WERI-Rb-1 (cell line): ENCODE results near the gene BUD31.
A peak's percentile ranks its signal among the peaks of the same experiment; 100 is the strongest.

Source experiments
- DNase-seq: peaks from one replicate; pipeline ENCODE4 v3.0.0-alpha.2; 2020
- H3K27ac ChIP-seq: fragments of 250-450 bp; sonication (Bioruptor Pico); 2 replicates; pipeline ENCODE4 v1.5.1; 2020; ENCODE audit warnings: mild to moderate bottlenecking, moderate library complexity
- H3K27me3 ChIP-seq: fragments of 250-450 bp; sonication (Bioruptor Pico); 2 replicates; pipeline ENCODE4 v1.5.1; 2021; ENCODE audit warnings: mild to moderate bottlenecking, low read depth, moderate library complexity; ENCODE audit not compliant: insufficient read depth, severe bottlenecking
- H3K36me3 ChIP-seq: fragments of 250-450 bp; sonication (Bioruptor Pico); 2 replicates; pipeline ENCODE4 v1.5.1; 2020; ENCODE audit warnings: mild to moderate bottlenecking, moderate library complexity
- H3K4me3 ChIP-seq: 2 replicates; pipeline ENCODE4 v1.5.1; 2011; ENCODE audit warnings: low read depth, mild to moderate bottlenecking, control low read depth, low read length
- H3K9me3 ChIP-seq: fragments of 250-450 bp; sonication (Bioruptor Pico); 2 replicates; pipeline ENCODE4 v1.5.1; 2021; ENCODE audit warnings: mild to moderate bottlenecking, moderate library complexity; ENCODE audit not compliant: severe bottlenecking
- CTCF ChIP-seq: IDR thresholded peaks from 2 replicates; pipeline ENCODE4 v1.5.1; 2011; ENCODE audit warnings: low read depth, mild to moderate bottlenecking, control low read depth, inconsistent platforms, low read length

The BUD31 gene

DNA sequence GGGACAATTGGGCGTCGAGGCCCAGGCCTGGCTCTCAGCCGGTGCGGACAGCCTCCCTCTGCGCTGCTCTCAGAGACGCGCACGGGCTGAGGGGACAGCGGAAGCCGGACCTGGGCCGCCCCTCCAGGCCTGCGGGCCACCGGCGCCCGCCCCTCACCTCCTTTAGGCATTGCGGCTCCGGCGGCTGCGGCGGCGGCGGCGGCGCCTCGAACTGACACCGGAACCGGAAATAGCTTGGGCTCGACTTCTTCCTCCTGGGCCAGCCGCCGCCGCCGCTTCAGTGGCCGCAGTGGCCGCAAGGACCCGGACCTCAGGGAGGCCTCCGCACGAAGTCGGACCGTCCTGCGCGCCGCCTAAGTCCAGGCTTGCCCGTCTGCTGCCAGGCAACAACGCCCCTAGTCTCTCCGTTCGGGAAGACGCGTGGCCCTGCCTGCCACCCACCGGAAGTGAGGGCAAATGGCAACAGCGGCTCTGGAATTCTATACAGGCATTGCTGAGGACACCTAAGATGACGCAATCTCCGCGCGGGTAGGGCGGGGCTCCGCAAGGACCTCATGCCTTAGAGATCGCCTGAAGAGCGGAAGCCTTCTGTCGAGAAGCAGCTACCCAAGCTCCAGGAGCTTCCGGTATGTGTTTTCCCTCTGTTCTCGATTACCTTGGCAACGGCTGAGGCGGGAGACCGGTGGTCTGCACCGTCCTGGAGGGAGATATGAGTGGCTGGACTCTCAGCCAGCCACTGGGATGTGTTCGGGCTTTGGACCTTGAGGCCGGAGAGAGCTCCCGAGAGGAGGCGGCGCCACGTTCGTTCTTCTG, at the start of gene BUD31, which contains the start of gene PDAP1:
TSS of gene BUD31 (plus strand) at position 591 of the 813 bp plus-strand sequence. CDS start 2,124 bp downstream, outside the sequence.
TSS of gene PDAP1 (minus strand) at position 219 of the 813 bp plus-strand sequence. CDS start at position 170, 49 bp downstream.
- H3K36me3 ChIP-seq = peaks cover 65% of the 10 kb centered on the region
- no peaks in the 10 kb centered on the region for H3K9me3 ChIP-seq
- H3K27me3 ChIP-seq = no peaks in the 10 kb centered on the region
- DNase-seq = peak; percentile 92
- peak within 1 kb of the TSS; percentile 96 for H3K4me3 ChIP-seq
- peak within 1 kb of the TSS; percentile 100 for H3K27ac ChIP-seq
- TF ChIP-seq CTCF = no peak

GRCh38 chr7:99359465-99360154, 49.2 kb upstream of the BUD31 start:
- H3K36me3 ChIP-seq = peaks cover 73% of the 10 kb centered on the region
- peak; percentile 27 for DNase-seq
- H3K9me3 ChIP-seq = no peaks in the 10 kb centered on the region
- H3K27me3 ChIP-seq = no peaks in the 10 kb centered on the region
- H3K27ac ChIP-seq = no peak overlapping the region
- TF ChIP-seq CTCF = peak; percentile 38; the same call in 1 of the 2 replicates
- H3K4me3 ChIP-seq = no peak overlapping the region

GRCh38 chr7:99362801-99363200, 46.0 kb upstream of the BUD31 start:
- Histone ChIP-seq H3K36me3 (peaks cover 78% of the 10 kb centered on the region), H3K27me3 (no peaks in the 10 kb centered on the region), H3K27ac (no peak overlapping the region), H3K4me3 (no peak overlapping the region), H3K9me3 (no peaks in the 10 kb centered on the region)
- no peak for DNase-seq
- TF ChIP-seq CTCF = no peak

GRCh38 chr7:99363286-99363685, 45.5 kb upstream of the BUD31 start:
- Histone ChIP-seq H3K36me3 (peaks cover 73% of the 10 kb centered on the region), H3K9me3 (no peaks in the 10 kb centered on the region), H3K27me3 (no peaks in the 10 kb centered on the region), H3K4me3 (no peak overlapping the region), H3K27ac (no peak overlapping the region)
- no peak for DNase-seq
- TF ChIP-seq CTCF = no peak

DNA sequence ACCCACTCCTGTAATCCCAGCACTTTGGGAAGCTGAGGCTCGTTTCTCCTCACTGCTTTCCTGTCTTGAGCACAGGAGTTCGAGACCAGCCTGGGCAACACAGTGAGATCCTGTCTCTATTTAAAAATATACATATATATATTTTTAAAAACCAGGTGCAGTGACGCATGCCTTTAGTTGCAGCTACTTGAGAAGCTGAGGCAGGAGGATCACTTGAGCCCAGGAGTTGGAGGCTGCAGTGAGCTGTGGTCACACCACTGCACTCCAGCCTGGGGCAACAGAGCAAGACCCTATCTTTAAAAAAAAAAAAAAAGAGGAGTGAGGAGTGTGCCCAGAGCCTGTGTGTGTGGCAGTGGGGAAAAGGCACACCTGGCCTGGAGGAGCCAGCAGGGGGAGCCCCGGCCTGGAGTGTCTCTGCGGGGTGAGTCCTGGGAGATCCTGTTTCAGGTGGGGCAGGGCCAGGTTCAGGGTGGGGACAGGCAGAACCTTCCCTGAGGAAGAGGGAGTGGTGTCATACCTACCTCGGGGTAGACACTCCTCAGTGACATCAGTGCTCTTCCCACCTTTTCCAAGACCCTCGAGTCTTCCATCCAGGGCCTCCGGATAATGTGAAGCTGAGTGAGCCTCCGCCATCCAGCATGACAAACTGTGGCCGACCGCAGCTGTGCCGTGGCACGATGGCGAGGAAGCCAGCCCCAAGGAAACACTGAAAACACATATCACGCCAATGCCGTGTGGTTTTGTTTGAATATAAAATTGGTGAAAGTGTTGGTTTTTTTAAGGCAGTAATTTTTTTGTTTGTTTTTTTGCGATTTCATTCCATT, 43.2 kb upstream of the BUD31 start:
- Histone ChIP-seq H3K27me3 (no peaks in the 10 kb centered on the region), H3K4me3 (no peak overlapping the region), H3K36me3 (peaks cover 59% of the 10 kb centered on the region), H3K27ac (no peak overlapping the region), H3K9me3 (no peaks in the 10 kb centered on the region)
- DNase-seq = peak; percentile 57
- TF ChIP-seq CTCF = peak; percentile 77
